RWPE2 (cell line): ENCODE measurements around the gene CD86.

Experiments used
- ATAC-seq: fragments of 200-7000 bp; cut with Tn5 transposase; 3 replicates; pipeline ENCODE4 v1.9.1; 2021; ENCODE audit warnings: low read depth
- DNase-seq: peaks from one replicate; pipeline ENCODE4 v3.0.0-alpha.2; 2020; ENCODE audit warnings: low spot score
- H3K27ac ChIP-seq: fragments of 450-650 bp; 2 replicates; pipeline ENCODE4 v1.5.1; 2017; ENCODE audit warnings: mild to moderate bottlenecking; ENCODE audit not compliant: poor library complexity, severe bottlenecking
- H3K27me3 ChIP-seq: fragments of 250-450 bp; sonication (Bioruptor Pico); 2 replicates; pipeline ENCODE4 v1.5.1; 2021; ENCODE audit warnings: mild to moderate bottlenecking, moderate library complexity; ENCODE audit not compliant: insufficient read depth, poor library complexity, severe bottlenecking
- H3K36me3 ChIP-seq: fragments of 250-450 bp; sonication (Bioruptor Pico); 2 replicates; pipeline ENCODE4 v1.5.1; 2020; ENCODE audit warnings: low read depth, mild to moderate bottlenecking, moderate library complexity
- H3K4me1 ChIP-seq: fragments of 250-450 bp; sonication (Bioruptor Pico); 2 replicates; pipeline ENCODE4 v1.5.1; 2021; ENCODE audit warnings: mild to moderate bottlenecking, moderate library complexity; ENCODE audit not compliant: insufficient read depth, poor library complexity, severe bottlenecking
- H3K4me3 ChIP-seq: fragments of 250-450 bp; sonication (Bioruptor Pico); 2 replicates; pipeline ENCODE4 v1.5.1; 2021; ENCODE audit warnings: mild to moderate bottlenecking, moderate library complexity; ENCODE audit not compliant: severe bottlenecking
- H3K9me3 ChIP-seq: fragments of 250-450 bp; sonication (Bioruptor Pico); 2 replicates; pipeline ENCODE4 v1.5.1; 2021; ENCODE audit warnings: mild to moderate bottlenecking, moderate library complexity; ENCODE audit not compliant: severe bottlenecking
- CTCF ChIP-seq: fragments of 450-650 bp; IDR thresholded peaks from one replicate; pipeline ENCODE4 v1.5.1; 2017; ENCODE audit warnings: mild to moderate bottlenecking, moderate library complexity; ENCODE audit not compliant: poor library complexity, severe bottlenecking

CD86 gene

GRCh38 chr3:122074621-122075265, 19.6 kb downstream of the CD86 start:
- Histone ChIP-seq H3K9me3 (peaks cover 4% of the 10 kb centered on the region), H3K27ac (no peak overlapping the region), H3K27me3 (no peaks in the 10 kb centered on the region), H3K4me3 (no peak overlapping the region), H3K4me1 (no peaks in the 10 kb centered on the region), H3K36me3 (no peaks in the 10 kb centered on the region)
- DNase-seq (no peak), ATAC-seq (no peak)
- TF ChIP-seq CTCF = no peak

- no peak for DNase-seq
- H3K4me3 ChIP-seq = no peak overlapping the region
- H3K27me3 ChIP-seq = no peaks in the 10 kb centered on the region
- H3K9me3 ChIP-seq = peaks cover 4% of the 10 kb centered on the region
- ATAC-seq = no peak
- H3K27ac ChIP-seq = no peak overlapping the region
- no peaks in the 10 kb centered on the region for H3K36me3 ChIP-seq
- peaks cover 5% of the 10 kb centered on the region for H3K4me1 ChIP-seq
- TF ChIP-seq CTCF = no peak
Observed at GRCh38 chr3:122076491-122077292, 21.5 kb downstream of the CD86 start.

GRCh38 chr3:122077293-122078234, 22.4 kb downstream of the CD86 start:
- TF ChIP-seq CTCF = no peak
- ATAC-seq (no peak), DNase-seq (no peak)
- H3K4me3 ChIP-seq = no peak overlapping the region
- no peaks in the 10 kb centered on the region for H3K27me3 ChIP-seq
- H3K9me3 ChIP-seq = peaks cover 4% of the 10 kb centered on the region
- H3K27ac ChIP-seq = no peak overlapping the region
- no peaks in the 10 kb centered on the region for H3K36me3 ChIP-seq
- H3K4me1 ChIP-seq = peaks cover 6% of the 10 kb centered on the region

GRCh38 chr3:122078235-122078935, 23.2 kb downstream of the CD86 start:
- TF ChIP-seq CTCF = no peak
- H3K27ac ChIP-seq = no peak overlapping the region
- H3K9me3 ChIP-seq = peaks cover 4% of the 10 kb centered on the region
- H3K36me3 ChIP-seq = no peaks in the 10 kb centered on the region
- DNase-seq (no peak), ATAC-seq (no peak)
- H3K27me3 ChIP-seq = no peaks in the 10 kb centered on the region
- no peak overlapping the region for H3K4me3 ChIP-seq
- H3K4me1 ChIP-seq = peaks cover 6% of the 10 kb centered on the region
